NB4 (cell line): ENCODE data around the gene TTLL12.

ENCODE experiments used
- DNase-seq: peaks from one replicate; pipeline ENCODE4 v3.0.0; 2010; ENCODE audit warnings: low read depth
- H3K4me3 ChIP-seq: one replicate; pipeline ENCODE4 v1.5.1; 2011; ENCODE audit warnings: mild to moderate bottlenecking, low read depth, low read length, moderate library complexity
- CTCF ChIP-seq: IDR thresholded peaks from one replicate; pipeline ENCODE4 v1.5.1; 2012; ENCODE audit warnings: low read depth, low read length
- MAX ChIP-seq: IDR thresholded peaks from 2 replicates; pipeline ENCODE4 v1.6.1; 2011; ENCODE audit warnings: low read depth, low read length
- MYC ChIP-seq: IDR thresholded peaks from 2 replicates; pipeline ENCODE4 v1.6.1; 2011; ENCODE audit warnings: low read depth, low read length
- POLR2A ChIP-seq: IDR thresholded peaks from 2 replicates; pipeline ENCODE4 v1.6.1; 2011; ENCODE audit warnings: mild to moderate bottlenecking; ENCODE audit not compliant: insufficient read length; ENCODE audit errors: extremely low read depth

TTLL12 gene

GRCh38 chr22:43128928-43129424 is 58.0 kb downstream of the TTLL12 start:
- no peak for TF ChIP-seq MYC
- no peak for TF ChIP-seq MAX
- TF ChIP-seq POLR2A = no peak
- no peak for TF ChIP-seq CTCF
- DNase-seq = peak; percentile 66
- H3K4me3 ChIP-seq = no peak overlapping the region

- peak; percentile 77 for DNase-seq
- TF ChIP-seq MAX = peak; percentile 80
- no peak for TF ChIP-seq CTCF
- TF ChIP-seq MYC = peak; percentile 60
- TF ChIP-seq POLR2A = no peak
- no peak overlapping the region for H3K4me3 ChIP-seq
Measured at GRCh38 chr22:43128116-43128515, 58.8 kb downstream of the TTLL12 start.

GRCh38 chr22:43127166-43127908 is 59.6 kb downstream of the TTLL12 start:
- no peak overlapping the region for H3K4me3 ChIP-seq

GRCh38 chr22:43126501-43127165 is 60.3 kb downstream of the TTLL12 start:
- peak; percentile 56 for DNase-seq
- TF ChIP-seq MAX = no peak
- TF ChIP-seq MYC = no peak
- TF ChIP-seq CTCF = no peak
- TF ChIP-seq POLR2A = no peak
- H3K4me3 ChIP-seq = no peak overlapping the region

More at GRCh38 chr22:43127166-43127908, 59.6 kb downstream of the TTLL12 start:
- DNase-seq = no peak
- TF ChIP-seq CTCF (no peak), MAX (no peak), POLR2A (no peak), MYC (no peak)

GRCh38 chr22:43118953-43119458 is 67.9 kb downstream of the TTLL12 start:
- H3K4me3 ChIP-seq = no peak overlapping the region
- TF ChIP-seq POLR2A (no peak), MAX (no peak)
- peak; percentile 53 for DNase-seq
